GM19240 (cell line): ENCODE results near the gene HCLS1.

Source experiments
- DNase-seq: peaks from one replicate; pipeline ENCODE4 v3.0.0; 2011; ENCODE audit warnings: low spot score; ENCODE audit not compliant: insufficient read length

Gene HCLS1

DNA sequence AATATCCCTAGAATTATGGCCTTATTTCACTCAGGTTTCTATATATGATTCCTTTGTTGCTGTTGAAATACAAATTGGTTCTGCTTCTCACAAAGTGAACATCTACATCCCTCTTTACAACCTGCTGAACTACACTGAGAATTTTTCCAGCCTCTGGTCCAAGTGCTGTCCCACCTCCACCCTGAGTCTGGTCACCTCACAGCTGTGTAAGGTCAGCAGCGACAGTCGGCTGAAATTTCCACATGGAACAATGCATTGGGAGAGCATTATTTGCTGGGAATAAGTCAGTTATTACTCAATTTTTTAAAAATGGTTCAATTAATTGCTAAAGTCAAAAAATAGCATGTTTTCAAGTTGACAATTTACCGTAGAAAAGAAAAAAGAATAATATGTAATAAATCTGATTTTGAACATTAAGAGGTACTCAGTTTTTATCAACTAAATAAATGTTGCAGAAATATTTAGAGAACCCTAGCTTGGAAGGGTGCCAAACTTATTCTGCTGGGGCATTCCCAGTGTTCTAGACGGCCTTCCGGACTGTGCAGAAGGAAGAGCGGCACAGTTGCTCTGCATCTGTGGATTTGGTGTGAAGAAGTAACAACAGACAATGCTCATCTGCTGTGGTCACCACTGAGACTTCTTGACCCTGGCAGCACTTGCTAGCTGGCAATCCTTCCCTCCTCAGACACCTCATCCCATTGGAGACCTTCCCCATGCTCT is 1.8 kb downstream of the HCLS1 start:
- DNase-seq = no peak

GRCh38 chr3:121654493-121655385 is 6.0 kb downstream of the HCLS1 start:
- DNase-seq = no peak

DNA sequence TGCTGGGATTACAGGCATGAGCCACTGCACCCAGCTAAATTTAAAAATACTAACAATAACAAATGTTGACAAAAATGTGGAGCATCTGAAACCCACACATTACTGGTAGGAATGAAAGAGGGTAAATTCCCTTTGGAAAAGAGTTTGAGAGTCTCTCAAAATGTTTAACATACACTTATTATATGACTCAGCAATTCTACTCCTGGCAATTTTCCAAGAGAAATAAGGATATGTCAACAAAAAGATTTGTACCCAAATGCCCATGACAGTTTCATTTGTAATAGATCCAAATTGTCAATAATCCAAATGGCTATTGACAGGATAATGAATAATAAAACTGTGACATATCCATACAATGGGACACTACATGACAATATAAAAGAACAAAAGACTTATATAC is 9.0 kb downstream of the HCLS1 start:
- DNase-seq = no peak

- DNase-seq = no peak
Observed at GRCh38 chr3:121649645-121650044, 11.1 kb downstream of the HCLS1 start.

DNA sequence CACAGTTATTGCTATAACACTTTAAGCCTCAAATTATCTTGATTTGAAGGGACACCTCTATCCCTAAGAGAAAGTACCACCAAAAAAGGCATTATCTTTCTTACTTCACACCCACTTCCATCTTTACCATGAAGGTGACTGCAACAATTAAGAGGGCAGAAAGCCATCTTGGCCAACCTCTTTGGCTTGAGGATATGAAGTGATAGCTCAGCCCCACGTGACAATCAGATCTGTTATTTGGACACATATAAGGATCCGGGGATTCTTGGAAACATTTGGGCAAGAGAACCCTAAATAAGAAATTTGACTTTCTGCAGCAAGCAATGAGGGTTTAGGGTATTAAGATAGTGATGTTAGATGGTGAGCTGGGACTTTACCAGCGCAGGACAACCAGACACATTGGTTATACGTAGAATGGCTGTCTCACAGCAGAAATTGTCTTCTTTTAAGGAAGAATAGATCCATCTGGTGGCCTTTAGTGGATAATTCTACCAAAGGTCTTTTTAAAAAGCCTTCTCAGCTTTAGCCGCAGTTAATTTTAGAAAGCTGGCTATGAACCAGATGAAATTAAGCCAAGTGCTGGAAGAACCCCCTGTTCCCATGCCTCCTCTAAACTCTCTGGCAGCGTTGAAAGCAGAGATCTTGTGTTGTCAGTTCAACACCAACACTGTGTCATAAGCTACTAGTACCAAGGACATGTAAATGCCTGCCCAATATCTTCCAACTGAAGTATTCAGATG is 12.3 kb downstream of the HCLS1 start:
- no peak for DNase-seq

DNA sequence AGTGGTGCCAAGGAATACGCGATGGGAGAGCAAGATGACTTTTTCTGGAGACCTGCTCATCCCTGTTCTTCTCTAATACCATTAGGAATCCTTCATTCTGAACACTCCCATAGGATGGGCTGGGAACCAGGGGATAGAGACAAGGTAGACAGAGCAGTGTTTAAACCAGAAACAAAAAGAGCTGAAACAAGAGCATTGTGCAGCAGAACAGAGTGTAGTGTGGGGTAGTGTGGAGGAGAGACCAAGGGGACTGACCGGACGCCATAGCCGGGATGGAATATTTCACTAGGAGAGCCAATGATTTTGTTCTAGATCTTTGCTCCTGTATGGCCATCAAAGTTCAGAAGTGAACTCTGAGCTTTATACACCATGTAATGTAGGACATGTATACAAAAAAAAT is 15.6 kb downstream of the HCLS1 start:
- no peak for DNase-seq

DNA sequence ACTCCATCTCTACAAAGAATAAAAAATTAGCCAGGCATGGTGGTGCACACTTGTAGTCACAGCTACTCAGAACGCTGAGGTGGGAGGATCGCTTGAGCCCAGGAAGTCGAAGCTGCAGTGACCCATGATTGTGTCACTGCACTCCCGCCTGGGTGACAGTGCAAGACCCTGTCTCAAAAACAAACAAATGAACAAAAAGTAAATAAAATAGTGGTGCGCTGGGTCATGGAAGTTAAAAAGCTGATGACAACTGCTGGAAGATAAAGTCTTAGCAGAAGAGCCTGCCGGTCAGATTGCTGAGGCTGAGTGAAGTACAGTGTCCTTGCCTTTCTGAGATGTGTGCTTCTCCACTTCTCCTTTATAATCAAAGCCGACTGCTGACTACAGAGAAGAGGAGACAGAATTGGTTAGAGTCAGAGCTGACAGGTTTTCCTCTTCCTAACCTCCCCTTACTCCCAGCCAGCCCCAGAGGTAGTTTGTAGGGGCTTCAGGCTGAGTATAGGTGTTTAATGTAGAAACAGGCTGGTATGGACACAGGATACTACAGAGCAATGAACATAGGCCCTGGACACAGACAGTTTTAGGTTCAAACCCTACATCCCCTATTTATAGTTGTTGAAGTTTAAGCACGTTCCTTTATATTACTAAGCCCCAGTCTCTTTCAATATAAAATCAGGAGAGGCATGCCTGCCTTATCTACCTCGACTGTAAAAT is 17.9 kb downstream of the HCLS1 start:
- DNase-seq = no peak

DNA sequence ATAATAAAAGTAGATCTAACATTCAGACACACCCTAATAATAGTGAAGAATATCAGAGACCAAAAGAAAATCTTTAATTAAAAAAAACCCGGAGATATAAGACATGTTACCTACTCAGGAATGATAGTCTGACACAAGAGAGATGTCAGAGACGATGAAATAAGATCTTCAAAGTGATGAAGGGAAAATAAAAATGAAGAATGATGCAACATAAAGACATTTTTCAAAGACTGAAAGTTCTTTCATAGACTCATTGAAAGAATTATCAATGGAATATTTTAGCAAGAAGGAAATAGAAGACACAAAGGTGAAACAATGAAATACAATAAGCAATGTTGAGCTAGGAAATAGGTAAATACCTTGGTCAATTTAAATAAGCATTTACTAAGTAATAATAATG is 19.6 kb downstream of the HCLS1 start:
- no peak for DNase-seq

GRCh38 chr3:121637922-121638321 is 22.8 kb downstream of the HCLS1 start:
- DNase-seq = no peak

GRCh38 chr3:121630355-121630754 is 30.3 kb downstream of the HCLS1 start:
- no peak for DNase-seq

DNA sequence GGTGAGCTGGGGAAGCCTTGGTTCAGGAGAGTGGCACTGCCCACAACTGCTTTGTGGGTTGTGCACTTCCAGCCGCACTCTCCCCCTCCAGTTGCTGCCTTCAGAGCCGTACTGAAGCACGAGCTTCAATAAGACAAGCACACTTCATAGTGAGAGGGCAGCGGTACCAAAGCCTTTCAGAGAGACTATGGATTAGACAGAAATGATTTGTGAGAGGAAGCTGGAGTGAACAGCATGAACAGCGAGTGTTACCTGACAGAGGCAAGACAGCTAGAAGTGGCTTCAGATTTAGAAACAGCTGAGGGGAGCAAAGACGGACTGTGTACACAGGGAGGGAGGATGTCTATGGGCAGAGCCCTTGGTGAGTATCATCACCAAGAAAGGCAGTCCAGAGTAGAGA is 31.1 kb downstream of the HCLS1 start:
- DNase-seq = no peak

DNA sequence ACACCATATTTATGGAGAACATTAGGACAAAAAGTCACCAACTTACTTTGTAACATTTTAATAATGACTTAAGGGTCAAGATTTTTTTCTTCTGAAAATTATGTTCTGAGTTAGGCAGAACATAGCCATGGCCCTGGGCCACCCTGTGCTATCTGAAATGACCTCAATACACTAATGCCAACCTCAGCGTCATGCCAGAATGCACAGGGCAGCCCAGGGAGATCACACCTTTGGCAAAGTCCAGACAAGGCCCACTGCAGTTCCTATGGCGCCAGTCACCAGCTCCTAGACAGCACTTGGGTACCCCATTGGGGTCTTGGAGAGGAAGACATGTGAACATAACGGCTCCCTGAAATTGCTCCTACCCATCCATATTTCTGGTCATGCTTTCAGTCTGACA is 33.1 kb downstream of the HCLS1 start:
- DNase-seq = no peak

DNA sequence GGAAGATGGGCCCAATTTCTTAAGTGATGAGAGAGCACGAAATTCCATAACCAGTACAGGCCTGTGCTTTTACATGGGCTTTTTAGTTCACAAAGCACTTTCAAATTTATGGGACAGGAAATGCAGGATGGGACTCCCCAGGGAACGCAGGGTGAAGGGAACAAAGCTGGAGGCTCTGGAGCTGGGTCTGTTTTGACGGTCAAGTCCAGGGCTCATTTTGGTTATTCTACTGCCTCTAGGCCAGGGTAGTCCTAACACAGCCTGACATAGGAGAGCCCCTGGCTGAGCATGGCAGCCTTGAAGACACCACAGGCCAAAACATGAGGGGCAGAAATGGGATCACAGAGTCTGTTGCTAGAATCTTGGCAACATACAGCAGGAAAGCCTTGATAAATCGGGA is 33.5 kb downstream of the HCLS1 start:
- DNase-seq = no peak

DNA sequence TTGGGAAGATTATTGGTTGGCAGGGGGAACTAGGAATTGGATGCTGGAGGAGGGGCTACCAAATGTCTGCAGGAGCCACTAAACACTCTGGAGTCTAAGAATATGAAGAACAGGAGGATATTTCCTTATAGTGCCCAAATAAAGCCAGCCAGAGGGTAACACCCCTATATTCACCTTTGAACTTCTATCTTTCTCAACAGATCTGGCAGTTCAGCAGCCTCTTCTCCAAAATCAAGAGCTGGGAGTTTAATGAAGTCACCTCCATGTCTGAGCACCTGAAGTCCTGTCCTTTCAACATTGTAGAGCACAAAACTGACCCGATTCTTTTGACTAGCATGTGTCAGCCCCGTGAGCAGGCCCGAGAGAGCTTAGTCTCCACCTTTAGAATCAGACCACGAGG is 34.2 kb downstream of the HCLS1 start:
- DNase-seq = no peak

GRCh38 chr3:121624147-121624899 is 36.4 kb downstream of the HCLS1 start:
- DNase-seq = no peak

- no peak for DNase-seq
Observed at GRCh38 chr3:121621491-121621890, 39.2 kb downstream of the HCLS1 start.

DNA sequence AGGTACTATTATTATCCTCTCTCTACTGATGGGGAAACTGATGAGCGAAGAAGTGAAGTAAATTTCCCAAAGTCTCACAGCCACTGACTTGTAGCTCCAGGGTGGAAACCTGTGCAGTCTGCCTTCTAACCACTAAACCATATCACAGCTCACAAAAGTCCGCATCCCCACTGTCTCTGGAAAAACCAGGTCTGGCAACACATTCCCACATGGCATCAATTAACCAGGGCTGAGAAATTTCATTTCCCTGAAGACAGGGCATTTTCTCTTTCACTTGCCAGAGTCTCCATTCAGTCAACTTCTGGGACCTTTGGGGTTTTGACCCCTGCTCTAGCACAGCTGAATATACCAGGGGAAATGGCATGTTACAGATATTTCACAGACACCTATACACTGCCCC is 41.0 kb downstream of the HCLS1 start:
- DNase-seq = no peak

- no peak for DNase-seq
Observed at GRCh38 chr3:121606106-121606505, 54.6 kb downstream of the HCLS1 start.

DNA sequence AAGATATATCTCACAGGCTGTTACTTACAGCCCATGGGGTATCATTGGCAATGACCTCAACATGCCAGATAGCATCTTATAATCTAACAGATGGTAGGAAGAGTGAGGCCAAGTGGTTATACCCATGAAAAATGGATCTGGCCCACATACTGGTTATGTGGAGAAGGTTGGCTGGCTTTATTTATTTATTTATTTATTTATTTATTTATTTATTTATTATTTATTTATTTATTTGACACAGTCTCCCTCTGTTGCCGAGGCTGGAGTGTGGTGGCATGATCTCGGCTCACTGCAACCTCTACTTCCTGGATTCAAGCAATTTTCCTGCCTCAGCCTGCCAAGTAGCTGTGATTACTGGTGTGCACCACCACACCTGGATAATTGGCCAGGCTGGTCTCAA is 55.9 kb downstream of the HCLS1 start:
- DNase-seq = no peak

DNA sequence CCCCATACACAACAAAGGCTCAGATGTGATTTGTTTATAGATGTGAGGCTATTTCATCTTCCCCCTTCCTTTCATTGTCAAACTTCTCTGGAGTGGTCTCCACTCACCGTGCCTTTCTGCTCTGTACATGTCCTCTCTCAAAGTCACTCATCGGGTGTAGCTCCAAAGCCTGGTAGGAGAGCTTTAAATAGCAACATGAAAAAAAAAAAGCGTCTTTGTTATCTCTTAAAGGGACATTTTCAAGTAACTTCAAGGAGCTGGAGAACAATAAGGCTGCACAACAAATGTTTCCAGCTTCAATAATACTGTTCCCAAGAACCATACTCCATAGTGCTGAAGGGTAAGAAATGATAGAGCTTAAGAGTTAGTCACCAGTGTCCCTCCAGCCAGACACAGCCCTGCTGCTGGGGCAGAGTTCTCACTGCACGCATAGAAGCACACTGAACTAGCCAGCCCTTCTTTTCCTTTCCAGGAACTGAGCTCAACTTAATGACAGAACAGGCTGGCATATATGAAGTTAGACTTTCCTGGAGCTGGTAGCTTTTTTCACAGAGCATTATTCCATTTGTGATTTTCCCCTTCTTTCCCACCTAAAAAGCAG is 59.4 kb downstream of the HCLS1 start:
- DNase-seq = no peak
